ENCODE measurements around the gene RASAL3. TPM values are rescaled to one million over a fixed set of nuclear protein-coding genes. Genes with fewer than 3 reads are reported as not detected.
A peak's percentile ranks its signal among the peaks of the same experiment; 100 is the strongest.

Gene RASAL3
- total and polyA plus RNA-seq, 4 experiments from 2014 or later = 37.4 to 238 (median 167) TPM

DNA sequence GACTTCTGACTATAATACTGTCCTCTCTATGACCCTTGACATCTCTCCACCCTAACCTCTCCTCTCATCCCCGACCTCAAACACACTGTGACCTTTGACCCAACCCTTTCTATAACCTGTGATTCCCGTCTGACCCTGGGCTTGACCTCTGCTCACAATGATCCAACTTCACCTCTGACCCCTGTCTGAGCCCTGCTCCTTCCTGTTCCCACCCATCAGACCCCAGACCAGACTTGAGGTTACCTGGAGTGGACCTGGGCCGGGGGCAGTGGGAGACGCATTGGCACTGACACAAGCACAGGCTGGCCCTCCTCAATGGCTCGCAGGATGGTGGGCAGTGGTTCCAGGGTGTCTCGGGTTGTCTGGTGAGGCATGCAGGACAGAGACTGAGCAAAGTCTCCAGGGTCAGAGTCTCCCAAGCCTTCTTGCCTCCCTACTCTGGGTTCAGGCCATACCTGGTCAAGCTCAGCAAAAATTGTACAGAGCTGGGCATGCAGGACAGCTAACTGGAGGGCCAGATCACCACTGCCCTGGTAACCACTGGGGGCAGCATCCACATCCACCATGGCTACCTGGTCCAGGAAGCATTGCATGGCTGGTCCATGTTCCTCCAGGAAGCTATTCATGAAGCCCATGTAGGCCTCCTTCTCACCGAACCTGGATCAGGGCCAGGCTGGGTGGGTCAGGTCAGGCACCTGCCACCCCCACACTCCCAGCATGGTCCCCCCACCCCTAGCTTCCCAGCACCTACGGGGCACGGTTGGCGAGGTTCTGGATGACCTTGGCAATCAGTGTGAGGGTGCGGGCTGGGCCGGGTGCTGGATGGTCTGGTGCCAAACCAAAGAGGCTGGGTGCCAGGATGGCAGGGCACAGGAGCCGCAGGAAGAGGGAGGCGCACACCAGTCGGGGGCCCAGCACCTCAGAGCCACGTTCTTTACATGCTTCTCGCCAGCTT, 10.2 kb downstream of the RASAL3 start:
- no peak overlapping the region for H3K4me3 Mint-ChIP-seq
- peaks cover 11 to 32% (median 23%) of the 10 kb centered on the region in 4 donors for H3K4me1 Mint-ChIP-seq
- Histone ChIP-seq H3K4me3 (ENCODE audit: low read length in 2 of 2) (no peak overlapping the region), H3K27ac (ENCODE audit: low read depth, low read length) (no peak overlapping the region), H3K36me3 (ENCODE audit: insufficient read depth, low read length) (peaks cover 52% of the 10 kb centered on the region), H3K4me1 (ENCODE audit: insufficient read depth, low read length) (peaks cover 22% of the 10 kb centered on the region), H3K9me3 (ENCODE audit: control insufficient read depth in 1 of 2, low read length in 2 of 2) (no peaks in the 10 kb centered on the region), H3K27me3 (ENCODE audit: insufficient read depth, low read length) (no peaks in the 10 kb centered on the region)
- intact Hi-C loops (cut with micrococcal nuclease) = no loop called here
- DNase-seq = no peak
- ChIA-PET CTCF (ENCODE audit: partially characterized antibody) (interaction anchor here (0.9 to 1.5 kb wide), 6 partner anchors 9 to 101 kb away, joined by 3 to 5 read pairs (median 4); no protein-coding TSS in a partner anchor), POLR2A (ENCODE audit: partially characterized antibody) (interaction anchor here (0.6 to 9.0 kb wide), 5 partner anchors 11 to 102 kb away, joined by 3 to 180 read pairs (median 5); partner anchors contain the start of gene RASAL3)
- peaks cover 0 to 2% (median 0%) of the 10 kb centered on the region in 8 donors for H3K9me3 Mint-ChIP-seq
- H3K27me3 Mint-ChIP-seq = no peaks in the 10 kb centered on the region
- peaks cover 40 to 53% of the 10 kb centered on the region in 2 donors for H3K36me3 Mint-ChIP-seq
- peak overlapping the region in 6 of 7 donors; percentile 9 to 91 (median 62) for H3K27ac Mint-ChIP-seq

DNA sequence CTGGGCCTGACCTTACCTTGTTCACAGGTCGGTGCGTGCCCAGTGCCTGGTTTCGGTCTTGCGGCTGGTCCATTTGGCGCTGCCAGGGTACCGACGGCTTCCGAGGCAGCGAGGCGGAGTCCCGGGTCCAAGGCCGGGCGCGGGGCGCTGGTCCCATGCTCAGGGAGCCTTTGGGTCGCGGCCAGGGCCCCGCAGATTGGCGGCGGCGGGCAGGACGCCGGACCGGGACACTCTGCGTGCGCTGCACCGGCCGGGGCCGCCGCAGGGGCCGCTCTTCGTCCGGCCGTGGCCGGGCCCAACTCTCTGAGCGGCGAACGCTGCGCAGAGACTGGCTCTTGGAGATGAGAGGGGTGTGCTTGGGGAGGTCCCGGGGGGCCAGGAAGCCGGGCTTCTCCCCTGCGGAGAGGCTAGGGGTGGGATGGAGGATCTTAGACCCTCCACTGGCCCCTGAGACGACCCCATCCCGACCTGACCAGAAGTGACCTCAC, 11.2 kb downstream of the RASAL3 start:
- intact Hi-C loops (cut with micrococcal nuclease) = no loop called here
- Mint-ChIP-seq H3K27me3 (no peaks in the 10 kb centered on the region), H3K4me1 (peaks cover 13 to 39% (median 25%) of the 10 kb centered on the region in 4 donors), H3K9me3 (peaks cover 0 to 2% (median 0%) of the 10 kb centered on the region in 8 donors), H3K4me3 (no peak overlapping the region), H3K27ac (peak overlapping the region in 3 of 7 donors; percentile 9 to 84 (median 52)), H3K36me3 (peaks cover 42 to 52% of the 10 kb centered on the region in 2 donors)
- no peaks in the 10 kb centered on the region for H3K27me3 ChIP-seq (ENCODE audit: insufficient read depth, low read length)
- peaks cover 48% of the 10 kb centered on the region for H3K36me3 ChIP-seq (ENCODE audit: insufficient read depth, low read length)
- H3K4me1 ChIP-seq (ENCODE audit: insufficient read depth, low read length) = peaks cover 27% of the 10 kb centered on the region
- H3K9me3 ChIP-seq (ENCODE audit: control insufficient read depth in 1 of 2, low read length in 2 of 2) = no peaks in the 10 kb centered on the region
- no peak overlapping the region for H3K27ac ChIP-seq (ENCODE audit: low read depth, low read length)
- H3K4me3 ChIP-seq (ENCODE audit: low read length in 2 of 2) = no peak overlapping the region
- POLR2A ChIA-PET (ENCODE audit: partially characterized antibody) = interaction anchor here (1.5 to 9.0 kb wide), 3 partner anchors 12 to 98 kb away, joined by 8 to 180 read pairs (median 28); partner anchors contain the start of genes AKAP8L and RASAL3
- no peak for DNase-seq
- CTCF ChIA-PET (ENCODE audit: partially characterized antibody) = interaction anchor here (1.3 to 2.0 kb wide), 3 partner anchors 34 to 102 kb away, joined by 4 to 11 read pairs (median 5); partner anchors contain the start of gene AKAP8L

DNA sequence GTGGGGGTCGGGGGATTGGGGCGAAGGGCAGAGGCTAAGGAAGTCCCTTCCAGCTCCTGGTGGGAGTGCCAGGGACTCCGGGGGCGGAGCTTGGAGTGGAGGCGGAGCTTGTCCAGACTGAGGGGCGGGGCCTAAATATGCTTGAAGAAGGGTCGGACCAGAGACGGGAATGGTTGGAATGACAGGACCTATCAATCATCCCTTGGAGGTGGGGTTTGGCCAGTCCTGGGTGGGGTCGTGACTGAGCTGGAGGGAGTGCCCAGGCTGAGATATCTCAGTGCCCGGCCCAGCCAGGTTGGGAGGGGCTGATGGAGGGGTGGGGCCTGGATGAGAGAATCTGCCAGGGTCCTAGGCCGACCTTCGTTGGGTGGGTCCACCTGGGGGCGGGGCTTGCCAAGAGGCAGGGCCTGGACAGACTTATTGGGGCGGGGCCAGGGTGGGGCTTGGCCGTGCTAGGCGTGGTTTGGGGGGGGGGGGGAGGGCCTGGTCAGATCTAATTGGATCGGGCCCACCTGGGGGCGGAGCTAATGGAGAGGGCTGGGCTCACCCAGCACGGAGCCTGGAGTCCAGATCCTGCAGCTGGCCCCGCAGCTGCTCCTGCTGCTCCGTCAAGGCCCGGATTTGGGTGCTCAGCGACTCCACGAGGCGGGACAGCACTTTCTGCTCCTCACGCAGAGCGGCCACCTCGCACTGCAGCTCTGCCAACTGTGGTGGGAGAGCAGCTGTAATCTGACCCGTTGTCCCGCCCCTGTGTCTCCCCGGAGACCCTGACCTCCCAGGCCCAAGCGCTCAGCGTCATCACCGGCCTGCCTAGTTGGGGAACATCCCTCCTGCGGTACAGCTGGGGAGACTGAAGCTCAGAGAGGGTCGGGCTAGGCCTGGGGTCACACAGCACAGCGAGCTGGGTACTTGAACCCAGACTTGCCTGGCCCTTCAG, 12.0 kb downstream of the RASAL3 start:
- intact Hi-C loops (cut with micrococcal nuclease) = loop anchor here (1.0 kb wide), 1 partner anchor 34 kb away; the partner anchor contains the start of gene AKAP8L
- CTCF ChIA-PET (ENCODE audit: partially characterized antibody) = interaction anchor here (1.3 to 2.0 kb wide), 4 partner anchors 10 to 103 kb away, joined by 4 to 11 read pairs (median 4); partner anchors contain the start of gene AKAP8L
- Mint-ChIP-seq H3K27ac (peak overlapping the region in 2 of 7 donors; percentile 36 to 89), H3K4me1 (peaks cover 13 to 36% (median 27%) of the 10 kb centered on the region in 4 donors), H3K27me3 (no peaks in the 10 kb centered on the region), H3K36me3 (peaks cover 38 to 48% of the 10 kb centered on the region in 2 donors), H3K4me3 (no peak overlapping the region), H3K9me3 (peaks cover 0 to 2% (median 0%) of the 10 kb centered on the region in 8 donors)
- POLR2A ChIA-PET (ENCODE audit: partially characterized antibody) = interaction anchor here (1.5 to 9.0 kb wide), 4 partner anchors 13 to 99 kb away, joined by 8 to 180 read pairs (median 24); partner anchors contain the start of genes AKAP8L and RASAL3
- peaks cover 42% of the 10 kb centered on the region for H3K36me3 ChIP-seq (ENCODE audit: insufficient read depth, low read length)
- DNase-seq = no peak
- no peak overlapping the region for H3K4me3 ChIP-seq (ENCODE audit: low read length in 2 of 2)
- no peaks in the 10 kb centered on the region for H3K9me3 ChIP-seq (ENCODE audit: control insufficient read depth in 1 of 2, low read length in 2 of 2)
- H3K27ac ChIP-seq (ENCODE audit: low read depth, low read length) = no peak overlapping the region
- H3K27me3 ChIP-seq (ENCODE audit: insufficient read depth, low read length) = no peaks in the 10 kb centered on the region
- peaks cover 27% of the 10 kb centered on the region for H3K4me1 ChIP-seq (ENCODE audit: insufficient read depth, low read length)

DNA sequence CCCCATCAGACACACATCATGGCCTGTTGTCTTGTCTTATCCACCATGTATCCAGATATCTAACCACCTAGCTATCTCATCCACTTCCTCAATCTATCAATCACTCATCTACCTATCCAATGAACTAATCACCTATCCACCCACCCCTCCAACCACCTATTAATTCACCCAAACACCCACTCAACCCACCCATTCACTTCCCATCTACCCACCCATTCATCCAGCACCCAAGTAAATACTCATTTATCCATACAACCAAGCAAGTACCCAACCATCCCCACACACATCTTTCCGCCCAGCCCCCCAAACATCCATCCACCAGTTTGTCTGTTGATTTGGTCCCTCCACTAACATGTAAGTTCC, 13.8 kb downstream of the RASAL3 start:
- Histone ChIP-seq H3K4me3 (ENCODE audit: low read length in 2 of 2) (no peak overlapping the region), H3K27ac (ENCODE audit: low read depth, low read length) (peak overlapping the region; percentile 57), H3K36me3 (ENCODE audit: insufficient read depth, low read length) (peaks cover 28% of the 10 kb centered on the region), H3K27me3 (ENCODE audit: insufficient read depth, low read length) (no peaks in the 10 kb centered on the region), H3K4me1 (ENCODE audit: insufficient read depth, low read length) (peaks cover 21% of the 10 kb centered on the region), H3K9me3 (ENCODE audit: control insufficient read depth in 1 of 2, low read length in 2 of 2) (no peaks in the 10 kb centered on the region)
- H3K9me3 Mint-ChIP-seq = peaks cover 0 to 2% (median 0%) of the 10 kb centered on the region in 8 donors
- ChIA-PET CTCF (ENCODE audit: partially characterized antibody) (interaction anchor here (0.8 to 4.2 kb wide), 3 partner anchors 31 to 104 kb away, joined by 3 to 17 read pairs (median 3); partner anchors contain the start of gene AKAP8L), POLR2A (ENCODE audit: partially characterized antibody) (interaction anchor here (0.9 to 9.0 kb wide), 9 partner anchors 9 to 917 kb away, joined by 3 to 180 read pairs (median 15); partner anchors contain the start of genes AKAP8, AKAP8L and RASAL3)
- intact Hi-C loops (cut with micrococcal nuclease) = loop anchor here (1.0 to 2.0 kb wide), 2 partner anchors 14 to 18 kb away; partner anchors contain the start of gene RASAL3
- peak overlapping the region; percentile 89 to 98 (median 97) for H3K27ac Mint-ChIP-seq
- peak overlapping the region; percentile 78 to 91 (median 85) for H3K4me3 Mint-ChIP-seq
- peaks cover 13 to 36% (median 29%) of the 10 kb centered on the region in 4 donors for H3K4me1 Mint-ChIP-seq
- peaks cover 31 to 38% of the 10 kb centered on the region in 2 donors for H3K36me3 Mint-ChIP-seq
- DNase-seq = no peak
- H3K27me3 Mint-ChIP-seq = no peaks in the 10 kb centered on the region

DNA sequence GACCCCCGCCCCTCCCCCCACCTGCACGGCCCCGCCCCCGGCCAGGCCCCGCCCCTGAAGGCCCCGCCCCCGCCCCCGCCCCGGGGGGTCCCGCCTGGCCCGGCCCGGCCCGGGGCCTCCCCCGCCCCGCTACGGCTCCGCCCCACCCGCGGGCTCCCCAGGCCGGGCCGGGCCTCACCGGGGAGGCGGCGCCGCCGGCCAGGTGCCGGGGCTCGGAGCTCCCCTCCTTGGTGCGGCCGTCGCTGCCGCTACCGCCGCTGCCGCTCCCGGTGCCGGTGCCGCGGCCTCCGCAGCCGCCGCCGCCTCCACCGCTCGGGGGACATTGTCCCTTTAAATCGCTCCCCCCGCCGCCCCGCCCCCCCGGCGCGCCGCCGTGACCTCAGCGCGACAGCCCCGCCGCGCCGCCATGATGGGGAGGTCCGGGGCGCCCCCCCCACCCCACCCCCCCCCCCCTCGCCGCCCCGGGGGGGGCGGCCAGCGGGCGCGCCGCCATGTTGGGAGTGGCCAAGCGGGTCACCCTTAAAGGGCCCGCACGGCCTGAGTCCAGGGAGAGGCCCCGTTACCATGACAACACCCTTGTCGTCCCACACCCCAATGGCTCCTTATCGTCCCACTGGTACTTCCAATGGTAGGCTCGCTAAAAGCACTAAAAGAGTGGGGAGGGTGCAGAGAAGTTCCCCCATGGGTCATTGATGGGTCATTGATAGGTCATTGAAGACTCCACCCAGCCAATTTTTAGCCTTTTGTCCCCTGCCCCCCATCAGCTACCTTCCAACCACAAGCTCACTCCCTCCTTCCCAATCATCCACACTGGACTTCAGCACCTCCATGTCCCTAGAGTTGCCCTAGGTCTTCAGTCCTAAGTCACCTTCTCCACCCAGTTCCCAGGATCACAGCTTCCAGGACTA, 14.5 kb downstream of the RASAL3 start, which contains the start of gene WIZ:
WIZ (minus strand) TSS at position 337 of the 908 bp plus-strand sequence. CDS start 1,649 bp downstream, outside the sequence.
- peaks cover 21% of the 10 kb centered on the region for H3K4me1 ChIP-seq (ENCODE audit: insufficient read depth, low read length)
- Mint-ChIP-seq H3K9me3 (peaks cover 0 to 2% (median 0%) of the 10 kb centered on the region in 8 donors), H3K4me1 (peaks cover 8 to 31% (median 24%) of the 10 kb centered on the region in 4 donors), H3K36me3 (peaks cover 25 to 32% of the 10 kb centered on the region in 2 donors), H3K4me3 (peak within 1 kb of the TSS; percentile 79 to 91 (median 85)), H3K27me3 (no peaks in the 10 kb centered on the region), H3K27ac (peak within 1 kb of the TSS; percentile 89 to 98 (median 97))
- H3K27me3 ChIP-seq (ENCODE audit: insufficient read depth, low read length) = no peaks in the 10 kb centered on the region
- H3K9me3 ChIP-seq (ENCODE audit: control insufficient read depth in 1 of 2, low read length in 2 of 2) = no peaks in the 10 kb centered on the region
- H3K36me3 ChIP-seq (ENCODE audit: insufficient read depth, low read length) = peaks cover 21% of the 10 kb centered on the region
- peak within 1 kb of the TSS in 1 of 2 donors; percentile 63 for H3K4me3 ChIP-seq (ENCODE audit: low read length in 2 of 2)
- intact Hi-C loops (cut with micrococcal nuclease) = loop anchor here (1.0 to 2.0 kb wide), 2 partner anchors 14 to 17 kb away; partner anchors contain the start of gene RASAL3
- H3K27ac ChIP-seq (ENCODE audit: low read depth, low read length) = peak within 1 kb of the TSS; percentile 57
- peak; percentile 83 to 90 (median 86) for DNase-seq
- POLR2A ChIA-PET (ENCODE audit: partially characterized antibody) = interaction anchor here (0.6 to 9.0 kb wide), 10 partner anchors 8 to 918 kb away, joined by 3 to 180 read pairs (median 10); partner anchors contain the start of genes AKAP8, AKAP8L and RASAL3
- CTCF ChIA-PET (ENCODE audit: partially characterized antibody) = interaction anchor here (0.8 to 4.2 kb wide), 3 partner anchors 31 to 105 kb away, joined by 3 to 17 read pairs (median 3); partner anchors contain the start of gene AKAP8L
